WTC11 (cell line): Measurements from ENCODE around the gene HSF2BP. TPM values are rescaled to one million over a fixed set of nuclear protein-coding genes. Genes with fewer than 3 reads are reported as not detected.

Experiments
- ATAC-seq: fragments of 200-7000 bp; cut with Tn5 transposase; 2 replicates; pipeline ENCODE4 v1.10.0; 2021; ENCODE audit warnings: mild to moderate bottlenecking, moderate library complexity
- CTCF ChIA-PET: fragments of 300-600 bp; sonication (Branson Sonifier 250); formaldehyde crosslinking; loops from one replicate; lab custom pipeline; 2021; ENCODE audit warnings: antibody characterized with exemption; lab: Charles Lee
- POLR2A ChIA-PET: fragments of 350-600 bp; sonication (Branson Sonifier 250); formaldehyde crosslinking; loops from one replicate; lab custom pipeline; 2021; ENCODE audit warnings: antibody characterized with exemption; lab: Charles Lee
- DNase-seq: peaks from one replicate; pipeline ENCODE4 v3.0.0; 2021; ENCODE audit warnings: low spot score
- H3K27ac Mint-ChIP-seq: 2 replicates; pipeline ENCODE4 v1.8.0; 2021; ENCODE audit warnings: mixed read lengths
- H3K27me3 Mint-ChIP-seq: 2 replicates; pipeline ENCODE4 v1.8.0; 2021; ENCODE audit warnings: low read depth, mild to moderate bottlenecking, moderate library complexity, mixed read lengths
- H3K36me3 Mint-ChIP-seq: 2 replicates; pipeline ENCODE4 v1.8.0; 2021; ENCODE audit warnings: mixed read lengths
- H3K4me1 Mint-ChIP-seq: 2 replicates; pipeline ENCODE4 v1.8.0; 2022; ENCODE audit warnings: mixed read lengths
- H3K4me3 Mint-ChIP-seq: 2 replicates; pipeline ENCODE4 v1.8.0; 2021; ENCODE audit warnings: mild to moderate bottlenecking, moderate library complexity, mixed read lengths
- H3K9me3 Mint-ChIP-seq: 2 replicates; pipeline ENCODE4 v1.8.0; 2021; ENCODE audit warnings: mixed read lengths
- ATF2 ChIP-seq: sonication (generic); formaldehyde crosslinking; IDR thresholded peaks from 2 replicates; pipeline ENCODE4 v1.8.1; 2022; ENCODE audit warnings: low read depth, missing genetic modification reagents, borderline replicate concordance
- ATF3 ChIP-seq: sonication (generic); formaldehyde crosslinking; conservative IDR thresholded peaks from 2 replicates; pipeline ENCODE4 v1.8.1; 2022; ENCODE audit warnings: mild to moderate bottlenecking, missing genetic modification reagents
- CDX4 ChIP-seq: fragments of 250-450 bp; sonication (Bioruptor Pico); IDR thresholded peaks from 2 replicates; pipeline ENCODE4 v1.9.0; 2021; ENCODE audit warnings: moderate library complexity, mild to moderate bottlenecking, inconsistent platforms, borderline replicate concordance
- E2F5 ChIP-seq: sonication (generic); formaldehyde crosslinking; IDR thresholded peaks from 2 replicates; pipeline ENCODE4 v1.8.1; 2022; ENCODE audit warnings: mild to moderate bottlenecking, moderate library complexity, missing genetic modification reagents
- FOXP1 ChIP-seq: sonication (generic); formaldehyde crosslinking; IDR thresholded peaks from 2 replicates; pipeline ENCODE4 v1.8.0; 2022; ENCODE audit warnings: missing genetic modification reagents, mild to moderate bottlenecking, moderate library complexity, borderline replicate concordance
- GABPB1 ChIP-seq: sonication (generic); formaldehyde crosslinking; IDR thresholded peaks from 2 replicates; pipeline ENCODE4 v1.8.1; 2023; ENCODE audit warnings: mild to moderate bottlenecking, missing genetic modification reagents
- HMGA2 ChIP-seq: fragments of 250-450 bp; sonication (Bioruptor Pico); IDR thresholded peaks from 2 replicates; pipeline ENCODE4 v1.4.0; 2021; ENCODE audit warnings: mild to moderate bottlenecking, moderate library complexity
- IRF1 ChIP-seq: sonication (generic); formaldehyde crosslinking; IDR thresholded peaks from 2 replicates; pipeline ENCODE4 v1.8.0; 2023; ENCODE audit warnings: missing genetic modification reagents
- MLX ChIP-seq: sonication (generic); formaldehyde crosslinking; IDR thresholded peaks from 2 replicates; pipeline ENCODE4 v1.8.1; 2023; ENCODE audit warnings: mild to moderate bottlenecking, missing genetic modification reagents, moderate library complexity
- NR2C2 ChIP-seq: sonication (generic); formaldehyde crosslinking; IDR thresholded peaks from 2 replicates; pipeline ENCODE4 v1.8.0; 2022; ENCODE audit warnings: mild to moderate bottlenecking, missing genetic modification reagents
- OVOL2 ChIP-seq: fragments of 250-450 bp; sonication (Bioruptor Pico); IDR thresholded peaks from 2 replicates; pipeline ENCODE4 v1.9.0; 2021; ENCODE audit warnings: mild to moderate bottlenecking, borderline replicate concordance
- PRRX2 ChIP-seq: fragments of 250-450 bp; sonication (Bioruptor Pico); IDR thresholded peaks from 2 replicates; pipeline ENCODE4 v1.8.0; 2021; ENCODE audit warnings: mild to moderate bottlenecking
- RELA ChIP-seq: sonication (generic); formaldehyde crosslinking; IDR thresholded peaks from 2 replicates; pipeline ENCODE4 v1.8.1; 2022; ENCODE audit warnings: missing genetic modification reagents, mild to moderate bottlenecking, borderline replicate concordance
- SP1 ChIP-seq: sonication (generic); formaldehyde crosslinking; conservative IDR thresholded peaks from 2 replicates; pipeline ENCODE4 v1.8.1; 2022; ENCODE audit warnings: missing genetic modification reagents
- TEAD1 ChIP-seq: sonication (generic); formaldehyde crosslinking; IDR thresholded peaks from 2 replicates; pipeline ENCODE4 v1.8.0; 2022; ENCODE audit warnings: mild to moderate bottlenecking, missing genetic modification reagents
- USF2 ChIP-seq: sonication (generic); formaldehyde crosslinking; IDR thresholded peaks from 2 replicates; pipeline ENCODE4 v1.8.1; 2023; ENCODE audit warnings: mild to moderate bottlenecking, missing genetic modification reagents, moderate library complexity
- ZBTB43 ChIP-seq: sonication (generic); formaldehyde crosslinking; IDR thresholded peaks from 2 replicates; pipeline ENCODE4 v1.8.1; 2023; ENCODE audit warnings: mild to moderate bottlenecking, missing genetic modification reagents
- ZNF263 ChIP-seq: sonication (generic); formaldehyde crosslinking; IDR thresholded peaks from 2 replicates; pipeline ENCODE4 v1.8.1; 2022; ENCODE audit warnings: low read depth, mild to moderate bottlenecking, moderate library complexity, missing genetic modification reagents
- ZNF512 ChIP-seq: sonication (generic); formaldehyde crosslinking; IDR thresholded peaks from 2 replicates; pipeline ENCODE4 v1.8.1; 2022; ENCODE audit warnings: missing genetic modification reagents, borderline replicate concordance
- total RNA-seq: library from RNA; stranded (reverse); gene quantifications from 3 replicates; pipeline ENCODE4 v1.2.3, GENCODE V29; 2021

HSF2BP gene
- total RNA-seq, 1 experiment from 2014 or later, result 1.1 TPM

GRCh38 chr21:43602266-43603232 lies 56.7 kb downstream of the HSF2BP start:
- H3K27ac Mint-ChIP-seq, result no peak overlapping the region
- CTCF ChIA-PET, result interaction anchor here (2.6 kb wide), 1 partner anchor 9 kb away, joined by 9 read pairs; no protein-coding TSS in a partner anchor
- ATAC-seq, result no peak

More at GRCh38 chr21:43602266-43603232, 56.7 kb downstream of the HSF2BP start:
- Mint-ChIP-seq H3K36me3 (no peaks in the 10 kb centered on the region), H3K4me1 (no peaks in the 10 kb centered on the region), H3K4me3 (no peak overlapping the region), H3K27me3 (no peaks in the 10 kb centered on the region), H3K9me3 (no peaks in the 10 kb centered on the region)
- POLR2A ChIA-PET, result interaction anchor here (0.7 kb wide), 1 partner anchor 16 kb away, joined by 3 read pairs; no protein-coding TSS in a partner anchor
- TF ChIP-seq SP1 (no peak), ATF3 (no peak), OVOL2 (CRISPR knock-in tag) (no peak), IRF1 (CRISPR knock-in tag) (no peak), TEAD1 (no peak), CDX4 (CRISPR knock-in tag) (no peak), E2F5 (CRISPR knock-in tag) (no peak), MLX (no peak), HMGA2 (no peak), RELA (CRISPR knock-in tag) (no peak), FOXP1 (CRISPR knock-in tag) (no peak), ZBTB43 (no peak), ATF2 (CRISPR knock-in tag) (no peak), GABPB1 (no peak), ZNF263 (CRISPR knock-in tag) (no peak), NR2C2 (CRISPR knock-in tag) (no peak), USF2 (no peak), PRRX2 (CRISPR knock-in tag) (no peak), ZNF512 (CRISPR knock-in tag) (no peak)
- no peak for DNase-seq
